ENCODE results near the gene NRP2. TPM values are rescaled to one million over a fixed set of nuclear protein-coding genes. Genes with fewer than 3 reads are reported as not detected.
A peak's percentile ranks its signal among the peaks of the same experiment; 100 is the strongest.

Gene NRP2
- total and polyA plus RNA-seq, 2 of the 13 experiments (the other 11 are each of a cell fraction or from before 2014, with no cell fraction given), result 0.65 to 1.4 TPM

DNA sequence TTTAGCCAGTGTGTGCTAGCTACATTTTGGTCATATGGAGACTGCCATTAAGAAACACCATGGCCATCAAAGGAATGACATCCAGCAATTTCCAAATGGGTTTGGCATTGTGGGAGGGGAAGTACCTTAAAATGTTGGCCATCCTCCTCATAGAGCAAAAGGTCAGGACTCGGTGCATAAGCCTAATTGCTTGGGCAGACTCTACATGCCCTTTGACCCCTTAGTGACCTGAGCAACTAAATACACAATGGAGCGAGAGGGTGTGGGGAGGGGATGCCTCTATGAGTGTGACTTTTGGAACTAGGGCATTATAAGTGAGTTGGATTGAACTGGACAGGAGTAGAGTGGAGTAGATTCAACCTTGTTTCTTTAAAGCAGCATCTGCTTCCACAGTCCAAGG is 44.9 kb downstream of the NRP2 start (continued):
- TF ChIP-seq STAG1 (CRISPR knock-in tag; IDR thresholded peaks at IDR 0.05) (no peak), ZBTB3 (CRISPR knock-in tag; IDR thresholded peaks at IDR 0.05; ENCODE audit: borderline replicate concordance, low read depth) (no peak), MYC (CRISPR knock-in tag; IDR thresholded peaks at IDR 0.05; ENCODE audit: borderline replicate concordance) (no peak), NR2C2 (CRISPR knock-in tag; IDR thresholded peaks at IDR 0.05; ENCODE audit: borderline replicate concordance) (peak; percentile 88), CSRNP1 (CRISPR knock-in tag; IDR thresholded peaks at IDR 0.05) (no peak), SP2 (CRISPR knock-in tag; IDR thresholded peaks at IDR 0.05) (no peak), NR2F6 (IDR thresholded peaks at IDR 0.05) (peak; percentile 84), NR2F6 (CRISPR knock-in tag; IDR thresholded peaks at IDR 0.05) (peak; percentile 85), ZNF350 (CRISPR knock-in tag; IDR thresholded peaks at IDR 0.05; ENCODE audit: borderline replicate concordance, low read depth) (no peak), ZNF256 (CRISPR knock-in tag; conservative IDR thresholded peaks at IDR 0.05) (no peak), ARHGAP35 (CRISPR knock-in tag; IDR thresholded peaks at IDR 0.05; ENCODE audit: borderline replicate concordance) (no peak), HNF4A (CRISPR knock-in tag; IDR thresholded peaks at IDR 0.05) (peak; percentile 83), AFF4 (CRISPR knock-in tag; IDR thresholded peaks at IDR 0.05) (no peak), ZBTB10 (CRISPR knock-in tag; IDR thresholded peaks at IDR 0.05; ENCODE audit: borderline replicate concordance) (no peak), ZBTB38 (CRISPR knock-in tag; IDR thresholded peaks at IDR 0.05) (no peak), NR2F2 (IDR thresholded peaks at IDR 0.05; ENCODE audit: borderline replicate concordance, low read depth) (peak; percentile 84), STAT6 (CRISPR knock-in tag; IDR thresholded peaks at IDR 0.05; ENCODE audit: borderline replicate concordance) (no peak), ZNF788 (CRISPR knock-in tag; IDR thresholded peaks at IDR 0.05; ENCODE audit: borderline replicate concordance) (no peak), HDAC2 (CRISPR knock-in tag; IDR thresholded peaks at IDR 0.05) (0 out of 2 replicates have a peak, but pooled peaks have one; percentile 23), FOXA1 (IDR thresholded peaks at IDR 0.05) (no peak), FOXA1 (CRISPR knock-in tag; IDR thresholded peaks at IDR 0.05) (0 out of 2 replicates have a peak, but pooled peaks have one; percentile 7)
